ENCODE results near the gene PLXNA4. TPM values are rescaled to one million over a fixed set of nuclear protein-coding genes. Genes with fewer than 3 reads are reported as not detected.

PLXNA4 gene
- total and polyA plus RNA-seq, 4 donors = 0.04 to 1.1 (median 0.41) TPM

DNA sequence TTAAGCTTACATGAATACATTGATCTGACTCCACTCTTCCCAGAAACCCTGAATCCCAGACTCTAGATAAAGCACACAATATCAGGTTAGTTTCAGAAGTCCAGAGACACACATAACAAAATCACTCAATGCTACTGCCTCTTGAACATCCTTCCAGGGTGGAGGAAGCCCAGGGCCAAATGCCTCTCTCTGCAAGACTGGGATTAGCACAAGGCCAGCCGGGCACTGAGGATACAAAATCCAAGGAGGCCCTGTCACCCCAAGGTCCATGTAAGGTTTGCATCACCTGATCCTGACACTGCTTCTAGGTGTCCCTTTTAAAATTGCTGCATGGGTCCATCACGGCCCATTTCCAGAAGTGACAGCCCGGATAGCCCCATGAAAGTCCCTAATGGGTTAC lies 2.6 kb upstream of the PLXNA4 start:
- Histone ChIP-seq H3K27me3 (ENCODE audit: control insufficient read depth in 4 of 4, insufficient read depth in 4 of 4, low read length in 3 of 4) (peaks cover 0 to 14% (median 0%) of the 10 kb centered on the region in 4 donors), H3K4me3 (ENCODE audit: low read depth in 1 of 3, low read length in 3 of 3) (no peak overlapping the region), H3K27ac (ENCODE audit: low read depth in 1 of 2, low read length in 2 of 2) (no peak overlapping the region), H3K36me3 (ENCODE audit: control insufficient read depth in 4 of 4, insufficient read depth in 3 of 4, low read depth in 1 of 4, low read length in 3 of 4) (no peaks in the 10 kb centered on the region), H3K4me1 (ENCODE audit: control insufficient read depth in 4 of 4, insufficient read depth in 4 of 4, low read length in 3 of 4) (peaks cover 7 to 22% (median 17%) of the 10 kb centered on the region in 4 donors), H3K9me3 (ENCODE audit: control insufficient read depth in 4 of 4, low read length in 3 of 4) (no peaks in the 10 kb centered on the region), H3K9ac (ENCODE audit: low read depth in 1 of 2, low read length in 2 of 2) (no peak overlapping the region)
- TF ChIP-seq RXRA (IDR thresholded peaks at IDR 0.05) (no peak), TAF1 (conservative IDR thresholded peaks at IDR 0.05) (no peak), NR2F2 (IDR thresholded peaks at IDR 0.05) (no peak), HNF4G (IDR thresholded peaks at IDR 0.05) (no peak), JUND (IDR thresholded peaks at IDR 0.05) (no peak), SP1 (IDR thresholded peaks at IDR 0.05) (no peak), FOXA1 (IDR thresholded peaks at IDR 0.05) (no peak)
- TF ChIP-seq, protein P1, sequence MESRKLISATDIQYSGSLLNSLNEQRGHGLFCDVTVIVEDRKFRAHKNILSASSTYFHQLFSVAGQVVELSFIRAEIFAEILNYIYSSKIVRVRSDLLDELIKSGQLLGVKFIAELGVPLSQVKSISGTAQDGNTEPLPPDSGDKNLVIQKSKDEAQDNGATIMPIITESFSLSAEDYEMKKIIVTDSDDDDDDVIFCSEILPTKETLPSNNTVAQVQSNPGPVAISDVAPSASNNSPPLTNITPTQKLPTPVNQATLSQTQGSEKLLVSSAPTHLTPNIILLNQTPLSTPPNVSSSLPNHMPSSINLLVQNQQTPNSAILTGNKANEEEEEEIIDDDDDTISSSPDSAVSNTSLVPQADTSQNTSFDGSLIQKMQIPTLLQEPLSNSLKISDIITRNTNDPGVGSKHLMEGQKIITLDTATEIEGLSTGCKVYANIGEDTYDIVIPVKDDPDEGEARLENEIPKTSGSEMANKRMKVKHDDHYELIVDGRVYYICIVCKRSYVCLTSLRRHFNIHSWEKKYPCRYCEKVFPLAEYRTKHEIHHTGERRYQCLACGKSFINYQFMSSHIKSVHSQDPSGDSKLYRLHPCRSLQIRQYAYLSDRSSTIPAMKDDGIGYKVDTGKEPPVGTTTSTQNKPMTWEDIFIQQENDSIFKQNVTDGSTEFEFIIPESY (IDR thresholded peaks at IDR 0.05) = no peak
- TF ChIP-seq, protein P2, sequence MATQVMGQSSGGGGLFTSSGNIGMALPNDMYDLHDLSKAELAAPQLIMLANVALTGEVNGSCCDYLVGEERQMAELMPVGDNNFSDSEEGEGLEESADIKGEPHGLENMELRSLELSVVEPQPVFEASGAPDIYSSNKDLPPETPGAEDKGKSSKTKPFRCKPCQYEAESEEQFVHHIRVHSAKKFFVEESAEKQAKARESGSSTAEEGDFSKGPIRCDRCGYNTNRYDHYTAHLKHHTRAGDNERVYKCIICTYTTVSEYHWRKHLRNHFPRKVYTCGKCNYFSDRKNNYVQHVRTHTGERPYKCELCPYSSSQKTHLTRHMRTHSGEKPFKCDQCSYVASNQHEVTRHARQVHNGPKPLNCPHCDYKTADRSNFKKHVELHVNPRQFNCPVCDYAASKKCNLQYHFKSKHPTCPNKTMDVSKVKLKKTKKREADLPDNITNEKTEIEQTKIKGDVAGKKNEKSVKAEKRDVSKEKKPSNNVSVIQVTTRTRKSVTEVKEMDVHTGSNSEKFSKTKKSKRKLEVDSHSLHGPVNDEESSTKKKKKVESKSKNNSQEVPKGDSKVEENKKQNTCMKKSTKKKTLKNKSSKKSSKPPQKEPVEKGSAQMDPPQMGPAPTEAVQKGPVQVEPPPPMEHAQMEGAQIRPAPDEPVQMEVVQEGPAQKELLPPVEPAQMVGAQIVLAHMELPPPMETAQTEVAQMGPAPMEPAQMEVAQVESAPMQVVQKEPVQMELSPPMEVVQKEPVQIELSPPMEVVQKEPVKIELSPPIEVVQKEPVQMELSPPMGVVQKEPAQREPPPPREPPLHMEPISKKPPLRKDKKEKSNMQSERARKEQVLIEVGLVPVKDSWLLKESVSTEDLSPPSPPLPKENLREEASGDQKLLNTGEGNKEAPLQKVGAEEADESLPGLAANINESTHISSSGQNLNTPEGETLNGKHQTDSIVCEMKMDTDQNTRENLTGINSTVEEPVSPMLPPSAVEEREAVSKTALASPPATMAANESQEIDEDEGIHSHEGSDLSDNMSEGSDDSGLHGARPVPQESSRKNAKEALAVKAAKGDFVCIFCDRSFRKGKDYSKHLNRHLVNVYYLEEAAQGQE (IDR thresholded peaks at IDR 0.05) = no peak
- TF ChIP-seq, protein P3, sequence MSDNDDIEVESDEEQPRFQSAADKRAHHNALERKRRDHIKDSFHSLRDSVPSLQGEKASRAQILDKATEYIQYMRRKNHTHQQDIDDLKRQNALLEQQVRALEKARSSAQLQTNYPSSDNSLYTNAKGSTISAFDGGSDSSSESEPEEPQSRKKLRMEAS (IDR thresholded peaks at IDR 0.05) = no peak
- TF ChIP-seq, protein P4, sequence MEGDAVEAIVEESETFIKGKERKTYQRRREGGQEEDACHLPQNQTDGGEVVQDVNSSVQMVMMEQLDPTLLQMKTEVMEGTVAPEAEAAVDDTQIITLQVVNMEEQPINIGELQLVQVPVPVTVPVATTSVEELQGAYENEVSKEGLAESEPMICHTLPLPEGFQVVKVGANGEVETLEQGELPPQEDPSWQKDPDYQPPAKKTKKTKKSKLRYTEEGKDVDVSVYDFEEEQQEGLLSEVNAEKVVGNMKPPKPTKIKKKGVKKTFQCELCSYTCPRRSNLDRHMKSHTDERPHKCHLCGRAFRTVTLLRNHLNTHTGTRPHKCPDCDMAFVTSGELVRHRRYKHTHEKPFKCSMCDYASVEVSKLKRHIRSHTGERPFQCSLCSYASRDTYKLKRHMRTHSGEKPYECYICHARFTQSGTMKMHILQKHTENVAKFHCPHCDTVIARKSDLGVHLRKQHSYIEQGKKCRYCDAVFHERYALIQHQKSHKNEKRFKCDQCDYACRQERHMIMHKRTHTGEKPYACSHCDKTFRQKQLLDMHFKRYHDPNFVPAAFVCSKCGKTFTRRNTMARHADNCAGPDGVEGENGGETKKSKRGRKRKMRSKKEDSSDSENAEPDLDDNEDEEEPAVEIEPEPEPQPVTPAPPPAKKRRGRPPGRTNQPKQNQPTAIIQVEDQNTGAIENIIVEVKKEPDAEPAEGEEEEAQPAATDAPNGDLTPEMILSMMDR (IDR thresholded peaks at IDR 0.05; ENCODE audit: low read depth, low read length, missing input control) = no peak
- TF ChIP-seq, protein P5, sequence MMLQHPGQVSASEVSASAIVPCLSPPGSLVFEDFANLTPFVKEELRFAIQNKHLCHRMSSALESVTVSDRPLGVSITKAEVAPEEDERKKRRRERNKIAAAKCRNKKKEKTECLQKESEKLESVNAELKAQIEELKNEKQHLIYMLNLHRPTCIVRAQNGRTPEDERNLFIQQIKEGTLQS (IDR thresholded peaks at IDR 0.05) = no peak
- no peak for DNase-seq (ENCODE audit: low spot score)
- 90% methylated on average over 3 of the region's 3 CpGs for WGBS

DNA sequence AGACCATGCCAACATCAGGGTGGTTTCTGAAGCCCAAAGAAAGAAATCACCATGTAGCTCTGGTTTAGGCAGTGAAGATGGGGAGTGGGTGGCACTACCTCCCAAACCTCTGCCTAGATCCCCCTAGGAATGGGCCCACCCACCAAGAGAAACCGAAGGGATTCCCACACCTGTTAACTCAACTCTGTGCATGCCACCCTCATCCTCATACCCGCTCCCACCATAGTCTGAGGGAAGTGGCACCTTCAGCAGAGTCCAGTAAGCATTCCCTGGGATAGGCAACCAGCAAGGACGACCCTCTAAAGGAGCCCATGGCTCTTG lies 1.7 kb upstream of the PLXNA4 start:
- no peak overlapping the region for H3K4me3 ChIP-seq (ENCODE audit: low read depth in 1 of 3, low read length in 3 of 3)
- TF ChIP-seq, protein P5 (IDR thresholded peaks at IDR 0.05) = no peak
- TF ChIP-seq, protein P2 (IDR thresholded peaks at IDR 0.05) = no peak
- TF ChIP-seq, protein P4 (IDR thresholded peaks at IDR 0.05; ENCODE audit: low read depth, low read length, missing input control) = no peak
- TF ChIP-seq SP1 (IDR thresholded peaks at IDR 0.05) = no peak
- TF ChIP-seq TAF1 (conservative IDR thresholded peaks at IDR 0.05) = no peak
- no peak for TF ChIP-seq NR2F2 (IDR thresholded peaks at IDR 0.05)
- TF ChIP-seq HNF4G (IDR thresholded peaks at IDR 0.05) = no peak
- WGBS = 76% methylated on average over 3 of the region's 3 CpGs
- peaks cover 0 to 14% (median 0%) of the 10 kb centered on the region in 4 donors for H3K27me3 ChIP-seq (ENCODE audit: control insufficient read depth in 4 of 4, insufficient read depth in 4 of 4, low read length in 3 of 4)
- no peaks in the 10 kb centered on the region for H3K9me3 ChIP-seq (ENCODE audit: control insufficient read depth in 4 of 4, low read length in 3 of 4)
- H3K4me1 ChIP-seq (ENCODE audit: control insufficient read depth in 4 of 4, insufficient read depth in 4 of 4, low read length in 3 of 4) = peaks cover 7 to 22% (median 17%) of the 10 kb centered on the region in 4 donors
- no peak overlapping the region for H3K9ac ChIP-seq (ENCODE audit: low read depth in 1 of 2, low read length in 2 of 2)
- no peak for DNase-seq (ENCODE audit: low spot score)
- H3K36me3 ChIP-seq (ENCODE audit: control insufficient read depth in 4 of 4, insufficient read depth in 3 of 4, low read depth in 1 of 4, low read length in 3 of 4) = no peaks in the 10 kb centered on the region
- H3K27ac ChIP-seq (ENCODE audit: low read depth in 1 of 2, low read length in 2 of 2) = no peak overlapping the region
